ENCODE measurements around the gene IGSF11.

GRCh38 chr3:118968640-118969039 lies 66.0 kb downstream of the IGSF11 start:
- TF ChIP-seq, protein P1, sequence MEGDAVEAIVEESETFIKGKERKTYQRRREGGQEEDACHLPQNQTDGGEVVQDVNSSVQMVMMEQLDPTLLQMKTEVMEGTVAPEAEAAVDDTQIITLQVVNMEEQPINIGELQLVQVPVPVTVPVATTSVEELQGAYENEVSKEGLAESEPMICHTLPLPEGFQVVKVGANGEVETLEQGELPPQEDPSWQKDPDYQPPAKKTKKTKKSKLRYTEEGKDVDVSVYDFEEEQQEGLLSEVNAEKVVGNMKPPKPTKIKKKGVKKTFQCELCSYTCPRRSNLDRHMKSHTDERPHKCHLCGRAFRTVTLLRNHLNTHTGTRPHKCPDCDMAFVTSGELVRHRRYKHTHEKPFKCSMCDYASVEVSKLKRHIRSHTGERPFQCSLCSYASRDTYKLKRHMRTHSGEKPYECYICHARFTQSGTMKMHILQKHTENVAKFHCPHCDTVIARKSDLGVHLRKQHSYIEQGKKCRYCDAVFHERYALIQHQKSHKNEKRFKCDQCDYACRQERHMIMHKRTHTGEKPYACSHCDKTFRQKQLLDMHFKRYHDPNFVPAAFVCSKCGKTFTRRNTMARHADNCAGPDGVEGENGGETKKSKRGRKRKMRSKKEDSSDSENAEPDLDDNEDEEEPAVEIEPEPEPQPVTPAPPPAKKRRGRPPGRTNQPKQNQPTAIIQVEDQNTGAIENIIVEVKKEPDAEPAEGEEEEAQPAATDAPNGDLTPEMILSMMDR (IDR thresholded peaks at IDR 0.05) = no peak
- TF ChIP-seq ZFX (IDR thresholded peaks at IDR 0.05; ENCODE audit: borderline replicate concordance) = no peak
